Measurements from ENCODE around the gene CLC.
"Not testable (repeated sequence)": the region's sequence is repeated elsewhere in the genome, so short reads cannot be mapped to it uniquely, and the experiment has no call there.

The CLC gene

DNA sequence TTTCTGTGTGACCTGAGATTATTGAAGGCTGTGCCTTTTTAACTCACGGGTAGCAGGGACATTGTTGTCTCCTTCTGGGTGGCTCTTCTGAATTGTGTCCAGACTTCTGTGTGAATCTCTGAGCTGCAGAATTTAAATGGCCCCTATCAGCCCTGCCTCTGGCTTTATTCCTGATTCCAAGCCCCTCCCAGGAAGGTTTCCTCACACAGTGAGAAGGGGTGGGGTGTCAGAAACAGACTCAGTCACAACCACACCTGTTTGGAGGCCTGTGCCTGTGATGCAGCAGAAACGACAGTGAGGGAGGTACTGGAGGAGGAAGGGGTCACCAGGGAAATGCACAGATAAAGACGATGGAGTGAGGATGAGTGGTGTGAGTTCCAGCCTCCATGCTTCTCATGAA, at the start of gene CLC:
Gene CLC (minus strand): TSS at position 139 of the 400 bp plus-strand sequence. CDS start 77 bp downstream, at position 62.
- DNase-seq = no peak

DNA sequence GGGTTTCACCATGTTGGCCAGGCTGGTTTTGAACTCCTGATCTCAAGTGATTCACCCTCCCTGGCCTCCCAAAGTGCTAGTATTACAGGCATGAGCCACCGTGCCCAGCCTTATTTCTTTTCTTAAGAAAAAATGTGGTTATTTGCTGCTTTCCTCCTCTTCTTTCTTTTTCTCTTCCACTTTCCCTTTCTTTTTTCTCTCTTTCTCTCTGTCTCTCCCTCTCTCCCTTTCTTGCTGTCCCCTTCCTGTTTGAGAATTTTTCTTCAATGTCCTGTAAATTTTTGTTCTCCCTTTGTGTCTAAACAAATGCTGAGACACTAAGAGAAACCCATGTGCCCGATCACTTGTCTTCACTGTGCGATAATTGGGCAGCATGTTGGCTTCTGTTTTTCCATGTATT, 43.1 kb upstream of the CLC start:
- DNase-seq = no peak

DNA sequence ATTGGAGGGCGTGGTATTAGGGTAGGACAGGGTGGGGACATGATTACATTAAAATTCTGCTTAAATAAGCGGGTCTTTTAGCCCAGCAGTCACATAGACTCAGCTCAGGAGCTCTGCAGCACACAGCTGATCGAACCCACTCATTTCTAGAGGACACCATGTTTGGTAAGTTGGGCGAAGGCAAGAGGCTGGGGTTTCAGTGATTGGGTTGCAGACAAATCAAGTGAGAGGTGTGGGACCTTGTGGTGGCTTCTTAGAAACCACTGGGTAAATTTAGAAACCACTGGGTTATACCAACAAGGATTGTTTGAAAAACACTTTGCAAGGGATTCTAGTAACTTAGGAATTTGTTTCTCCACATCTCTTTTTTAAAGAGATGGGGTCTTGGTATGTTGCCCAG, 40.9 kb upstream of the CLC start, which contains the start of gene LEUTX:
Gene LEUTX (plus strand): TSS at position 92 of the 400 bp plus-strand sequence. CDS start 67 bp downstream, at position 159.
- no peak for DNase-seq

DNA sequence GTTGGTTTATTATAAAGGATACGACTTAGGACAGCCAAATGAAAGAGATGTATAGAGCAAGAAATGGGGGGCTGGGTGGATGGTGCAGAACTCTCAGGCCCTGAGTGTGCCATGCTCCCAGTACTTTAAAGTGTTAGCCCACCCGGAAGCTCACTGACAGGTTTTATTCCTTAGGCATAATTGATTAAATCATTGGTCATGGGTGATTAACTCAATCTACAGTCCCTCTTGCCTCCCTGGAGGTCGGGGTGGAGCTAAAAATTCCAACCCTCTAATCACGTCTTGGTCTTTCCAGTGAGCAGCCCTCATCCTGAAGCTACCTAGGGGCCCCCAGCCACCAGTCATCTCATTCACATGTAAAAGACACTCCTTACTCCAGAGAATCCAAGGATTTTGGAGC, 31.0 kb upstream of the CLC start:
- DNase-seq = no peak

DNA sequence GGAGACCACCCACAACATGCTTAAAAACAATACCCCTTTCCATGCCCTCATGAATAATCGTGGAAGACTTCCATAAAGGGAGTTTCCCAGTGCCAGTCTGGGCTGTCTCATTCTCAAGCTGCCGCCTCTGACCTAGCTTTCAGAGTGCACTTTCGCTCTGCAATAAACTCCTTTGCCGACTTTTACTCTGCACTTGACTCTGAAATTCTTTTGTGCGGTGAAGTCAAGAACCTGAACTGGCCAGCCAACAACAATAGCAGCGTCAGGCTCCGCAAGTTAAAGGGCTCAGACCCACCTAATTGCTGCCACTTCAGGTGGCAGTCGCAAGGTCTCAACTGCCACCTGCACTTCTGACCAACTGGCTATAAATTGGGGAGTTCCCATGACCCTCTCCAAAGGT, 30.5 kb upstream of the CLC start:
- no peak for DNase-seq

DNA sequence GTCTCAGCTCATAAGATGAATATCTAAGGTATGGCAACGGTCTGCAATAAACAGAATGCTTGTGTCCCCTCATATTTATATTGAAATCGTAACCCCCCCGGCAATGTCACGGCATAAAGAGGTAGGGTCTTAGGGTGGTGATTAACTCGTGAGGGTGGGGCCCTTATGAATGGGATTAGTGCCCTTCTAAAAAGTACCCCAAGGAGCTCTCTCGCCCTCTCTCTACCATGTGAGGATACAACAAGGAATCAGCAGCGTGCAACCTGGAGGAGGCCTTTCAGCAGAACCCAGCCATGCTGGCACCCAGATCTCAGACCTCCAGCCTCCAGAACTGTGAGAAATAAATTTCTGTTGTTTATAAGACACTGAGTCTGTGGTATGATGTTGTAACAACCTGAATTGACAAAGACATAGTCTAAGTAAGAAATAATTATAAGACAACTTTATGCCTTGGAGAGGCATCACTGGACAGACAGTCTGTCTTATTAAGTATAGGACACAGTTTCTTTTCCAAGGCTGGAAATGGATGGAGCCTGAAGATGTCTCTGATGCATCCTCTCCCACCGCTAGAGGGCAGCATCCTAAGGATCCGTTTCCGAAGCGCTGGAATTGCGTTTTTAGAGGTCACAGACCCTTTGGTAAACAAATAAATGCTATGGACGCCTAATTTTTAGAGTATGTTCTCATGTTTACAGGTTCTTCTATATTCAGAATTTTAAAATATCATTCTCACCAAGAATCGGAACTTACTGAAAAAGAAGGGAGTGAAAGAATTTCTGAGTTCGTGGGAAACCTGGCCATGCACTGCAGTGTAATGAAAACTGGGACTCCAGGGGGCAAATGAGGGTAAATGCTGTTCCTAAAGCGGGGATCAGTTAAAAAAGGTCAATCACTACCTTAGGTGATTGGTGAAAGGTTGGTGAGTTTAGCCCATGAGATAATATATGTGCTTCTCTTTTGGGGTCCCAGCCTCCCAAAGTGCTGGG, 27.6 kb upstream of the CLC start:
- no peak for DNase-seq

DNA sequence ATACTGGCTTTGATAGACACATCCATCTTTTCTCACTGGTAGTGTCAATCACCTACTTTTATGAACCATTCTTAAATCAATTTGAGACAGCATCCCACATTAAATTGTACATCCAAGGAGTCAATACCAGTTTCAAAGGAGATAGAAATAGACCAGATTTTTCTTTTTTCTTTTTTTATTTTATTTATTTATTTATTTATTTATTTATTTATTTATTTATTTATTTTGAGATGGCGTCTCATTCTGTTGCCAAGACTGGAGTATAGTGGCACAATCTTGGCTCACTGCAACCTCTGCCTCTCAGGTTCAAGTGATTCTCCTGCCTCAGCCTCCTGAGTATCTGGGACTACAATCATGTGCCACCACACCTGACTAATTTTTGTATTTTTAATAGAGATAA, 24.0 kb upstream of the CLC start:
- not testable (repeated sequence) for DNase-seq

DNA sequence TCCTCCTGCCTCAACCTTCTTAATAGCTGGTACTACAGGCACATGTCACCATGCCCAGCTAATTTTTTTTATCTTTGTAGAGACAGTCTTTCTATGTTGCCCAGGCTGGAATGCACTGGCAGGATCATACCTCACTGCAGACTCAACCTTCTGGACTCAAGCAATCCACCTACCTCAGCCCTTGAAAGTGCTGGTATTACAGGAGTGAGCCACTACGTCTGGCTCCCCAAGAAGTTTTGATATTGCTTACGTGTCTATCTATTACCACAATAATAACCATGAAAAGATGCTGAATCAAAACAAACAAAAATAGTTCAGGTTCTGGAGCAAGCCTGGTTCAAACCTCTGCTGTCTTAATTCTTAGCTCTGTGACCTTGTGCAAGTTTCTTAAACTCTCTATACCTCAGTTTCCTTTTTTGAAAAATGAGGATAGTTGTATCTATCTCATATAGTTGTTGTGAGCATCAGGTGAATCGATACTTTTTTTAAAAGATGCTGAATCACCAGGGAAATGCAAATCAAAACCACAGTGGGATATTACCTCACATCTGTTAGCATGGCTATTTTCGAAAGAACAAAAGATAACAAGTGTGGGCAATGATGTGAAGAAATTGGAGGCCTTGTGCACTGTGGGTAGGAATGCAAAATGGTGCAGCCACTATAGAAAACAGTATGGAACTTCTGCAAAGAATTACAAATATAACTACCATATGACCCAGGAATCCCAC, 21.8 kb upstream of the CLC start:
- DNase-seq = no peak

DNA sequence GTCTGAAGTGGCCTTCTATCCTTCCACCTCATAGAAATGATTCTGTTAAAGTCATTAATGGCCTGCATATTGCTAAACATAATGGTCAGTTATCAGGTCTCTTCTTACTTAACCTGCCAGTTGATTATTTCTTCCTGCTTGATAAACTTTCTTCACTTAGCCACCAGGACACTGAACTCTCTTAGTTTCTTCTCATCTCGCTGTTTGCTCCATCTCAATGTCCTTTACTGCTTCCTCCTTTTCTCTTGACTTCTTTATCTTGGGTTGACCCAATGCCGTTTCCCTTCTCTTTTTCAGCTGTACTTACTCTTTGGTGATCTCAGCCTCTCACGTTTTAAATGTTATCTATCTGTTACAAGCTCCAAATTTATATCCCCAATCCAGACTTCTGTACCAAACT, 17.1 kb upstream of the CLC start:
- no peak for DNase-seq

DNA sequence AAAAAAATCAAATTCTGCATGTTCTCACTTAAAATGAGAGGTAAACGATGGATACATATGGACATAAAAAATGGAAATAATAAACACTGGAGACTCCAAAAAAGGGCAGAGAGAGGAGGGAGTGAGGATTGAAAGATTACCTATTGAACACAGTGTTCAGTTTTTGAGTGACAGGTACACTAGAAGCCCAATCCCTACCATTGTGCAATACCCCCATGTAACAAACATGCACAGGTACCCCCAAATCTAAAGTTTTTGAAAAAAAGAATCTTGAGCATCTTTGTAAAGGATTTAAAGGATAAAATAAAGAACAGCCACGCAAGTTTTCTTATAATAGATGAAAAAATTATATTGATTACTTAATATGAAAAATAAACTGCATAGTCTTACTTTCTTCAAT, 16.7 kb upstream of the CLC start:
- DNase-seq = no peak

DNA sequence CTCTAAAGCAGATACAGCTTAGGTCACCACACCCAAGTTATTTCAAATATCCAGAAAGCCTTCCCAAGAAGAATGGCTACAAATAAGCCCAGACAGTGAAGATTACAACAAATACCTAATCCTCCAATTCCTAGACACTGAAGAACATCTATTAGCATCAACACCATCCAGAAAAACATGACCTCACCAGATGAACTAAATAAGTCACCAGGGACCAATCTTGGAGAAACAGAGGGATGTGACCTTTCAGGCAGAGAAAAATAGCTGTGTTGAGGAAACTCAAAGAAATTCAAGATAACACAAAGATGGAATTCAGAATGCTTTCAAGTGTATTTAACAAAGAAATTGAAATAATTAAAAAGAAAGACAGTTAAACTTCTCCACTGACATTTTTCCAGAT, 15.0 kb upstream of the CLC start:
- no peak for DNase-seq

DNA sequence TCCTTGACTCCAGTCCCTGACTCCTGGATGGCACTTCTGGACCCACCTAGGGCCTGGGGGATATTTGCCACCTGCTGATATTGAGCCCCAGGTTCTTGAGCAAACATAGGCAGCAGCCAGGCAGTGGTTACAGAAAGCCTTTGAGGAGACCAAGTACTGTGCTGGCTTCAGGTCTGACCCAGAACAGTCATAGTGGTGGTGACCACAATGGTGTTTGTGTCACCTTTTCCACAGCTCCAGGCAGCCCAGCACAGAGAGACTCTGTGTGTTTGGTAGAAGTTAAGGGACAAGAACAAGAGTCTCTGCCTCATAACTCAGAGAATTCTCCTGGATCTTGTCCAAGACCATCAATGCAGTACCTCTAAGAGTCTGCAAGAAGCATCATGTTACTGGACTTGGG, 14.6 kb upstream of the CLC start:
- DNase-seq = no peak

DNA sequence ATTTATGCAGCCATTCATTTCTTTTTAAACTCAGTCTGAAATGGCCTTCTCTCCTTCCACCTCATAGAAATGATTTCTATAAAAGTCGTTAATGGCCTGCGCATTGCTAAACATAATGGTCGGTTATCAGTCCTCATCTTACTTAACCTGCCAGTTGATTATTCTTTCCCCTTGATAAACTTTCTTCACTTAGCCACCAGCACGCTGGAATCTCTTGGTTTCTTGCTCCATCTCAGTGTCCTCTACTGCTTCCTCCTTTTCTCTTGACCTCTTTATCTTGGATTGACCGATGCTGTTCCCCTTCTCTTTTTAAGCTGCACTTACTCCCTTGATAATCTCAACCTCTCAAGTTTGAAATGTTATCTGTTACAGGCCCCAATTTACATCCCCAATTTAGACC, 12.2 kb upstream of the CLC start:
- no peak for DNase-seq

DNA sequence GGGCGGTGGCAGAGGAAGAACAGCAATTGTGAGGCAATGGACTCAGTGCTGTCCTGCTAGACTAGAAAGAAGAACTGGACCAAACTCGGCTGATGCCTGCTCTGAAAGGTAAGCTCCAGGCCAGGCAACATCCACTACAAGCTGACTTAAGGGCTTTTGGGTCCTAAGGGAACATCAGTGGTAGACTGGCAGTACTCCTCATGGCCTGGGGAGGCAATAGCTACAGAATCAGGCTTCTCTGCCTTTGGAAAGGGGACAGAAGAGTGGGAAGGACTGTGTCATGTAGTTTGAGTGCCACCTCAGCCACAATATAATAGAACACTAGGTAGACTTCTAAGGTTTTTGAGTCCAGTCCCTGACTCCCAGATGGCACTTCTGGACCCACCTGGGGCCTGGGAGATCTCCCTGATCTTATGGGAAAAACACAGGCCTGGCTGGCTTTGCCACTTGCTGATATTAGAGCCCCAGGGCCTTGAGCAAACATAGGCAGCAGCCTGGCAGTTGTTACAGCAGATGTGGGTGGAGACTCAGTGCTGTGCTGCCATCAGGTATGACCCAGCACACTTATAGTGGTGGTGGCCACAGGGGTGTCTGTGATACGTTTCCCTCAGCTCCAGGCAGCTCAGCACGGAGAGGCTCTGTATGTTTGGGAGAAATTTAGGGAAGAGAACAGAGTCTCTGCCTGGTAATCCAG, 9.2 kb upstream of the CLC start:
- DNase-seq = no peak

DNA sequence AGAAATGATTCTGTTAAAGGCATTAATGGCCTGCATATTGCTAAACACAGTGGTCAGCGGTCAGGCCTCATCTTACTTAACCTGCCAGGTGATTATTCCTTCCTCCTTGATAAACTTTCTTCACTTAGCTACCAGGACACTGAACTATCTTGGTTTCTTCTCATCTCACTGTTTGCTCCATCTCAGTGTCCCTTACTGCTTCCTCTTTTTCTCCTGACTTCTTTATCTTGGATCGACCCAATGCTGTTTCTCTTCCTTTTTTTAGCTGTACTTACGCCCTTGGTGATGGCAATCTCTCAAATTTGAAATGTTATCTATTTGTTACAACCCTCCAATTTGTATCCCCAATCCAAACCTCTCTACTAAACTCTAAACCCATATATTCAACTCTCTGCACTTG, 7.8 kb upstream of the CLC start:
- DNase-seq = no peak

DNA sequence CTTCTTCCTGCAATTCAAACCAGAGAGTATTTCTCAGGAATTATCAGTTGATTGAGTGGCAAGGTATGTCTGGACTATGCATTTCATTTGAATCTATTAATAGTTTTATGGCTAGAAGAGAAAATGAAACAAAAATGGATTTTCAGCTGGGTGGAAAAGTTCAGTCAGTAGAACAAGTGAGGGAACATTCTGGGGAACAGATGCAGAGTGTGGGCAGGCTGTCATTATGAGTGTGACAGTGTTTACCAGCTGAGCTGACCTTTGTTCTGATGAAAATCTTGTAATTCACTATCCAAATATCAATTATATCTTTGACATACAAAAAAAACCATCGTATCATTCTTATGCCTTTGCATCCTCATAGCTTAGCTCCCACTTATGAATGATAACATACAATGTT, 2.6 kb upstream of the CLC start:
- no peak for DNase-seq

DNA sequence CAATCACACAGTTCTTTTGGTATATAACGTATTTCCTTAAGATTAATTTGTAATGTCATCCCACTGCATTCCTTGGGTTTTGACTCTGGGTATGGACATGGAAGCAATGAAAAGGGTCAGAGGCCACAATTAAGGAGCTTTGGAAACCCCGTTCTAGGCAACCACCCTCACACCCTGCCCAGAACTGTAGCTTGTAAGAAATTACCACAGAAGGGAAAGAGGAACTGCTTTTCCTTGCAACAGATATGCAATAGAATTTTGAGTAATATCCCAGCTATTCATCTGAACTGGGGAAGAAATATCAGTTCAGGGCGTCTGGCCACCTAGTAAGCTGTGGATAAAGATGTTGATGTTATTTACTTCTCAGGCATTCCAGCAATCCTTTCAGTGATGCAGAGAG, 985 bp upstream of the CLC start:
- no peak for DNase-seq

DNA sequence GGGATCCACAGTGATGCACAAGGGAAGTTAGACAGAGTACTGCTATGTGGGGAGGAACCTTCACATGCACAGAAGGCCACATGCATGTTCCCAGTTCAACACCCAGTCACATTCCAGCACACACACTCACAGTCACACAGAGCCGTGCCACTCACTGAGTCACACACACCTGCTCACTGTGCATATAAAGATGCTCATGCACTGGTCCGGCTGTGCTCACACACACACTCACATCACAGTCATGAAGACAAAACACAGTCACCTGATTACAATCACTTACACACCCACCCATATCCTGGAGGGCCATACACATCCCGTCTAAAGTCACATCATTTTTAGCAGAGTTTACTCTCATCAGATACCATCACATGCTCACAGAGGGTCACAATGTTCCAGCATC, 478 bp downstream of the CLC start:
- DNase-seq = no peak

DNA sequence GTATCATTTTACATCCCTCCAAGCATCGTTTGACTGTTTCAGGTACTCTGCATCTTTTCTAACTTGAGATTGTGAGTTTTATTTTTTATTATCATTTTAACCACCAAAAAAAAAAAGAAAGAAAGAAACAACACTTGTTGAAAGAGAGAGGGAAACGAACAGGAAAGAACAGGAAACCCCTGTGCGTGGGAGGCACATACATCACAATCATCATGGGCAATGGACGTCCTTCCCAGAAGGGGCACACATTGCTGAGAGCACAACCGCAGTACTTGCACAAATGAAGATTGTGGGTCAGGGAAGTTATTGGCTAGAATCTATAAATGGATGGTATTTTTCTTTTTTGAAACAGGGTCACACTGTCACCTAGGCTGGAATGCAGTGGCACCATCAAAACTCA, 1.7 kb downstream of the CLC start:
- no peak for DNase-seq

DNA sequence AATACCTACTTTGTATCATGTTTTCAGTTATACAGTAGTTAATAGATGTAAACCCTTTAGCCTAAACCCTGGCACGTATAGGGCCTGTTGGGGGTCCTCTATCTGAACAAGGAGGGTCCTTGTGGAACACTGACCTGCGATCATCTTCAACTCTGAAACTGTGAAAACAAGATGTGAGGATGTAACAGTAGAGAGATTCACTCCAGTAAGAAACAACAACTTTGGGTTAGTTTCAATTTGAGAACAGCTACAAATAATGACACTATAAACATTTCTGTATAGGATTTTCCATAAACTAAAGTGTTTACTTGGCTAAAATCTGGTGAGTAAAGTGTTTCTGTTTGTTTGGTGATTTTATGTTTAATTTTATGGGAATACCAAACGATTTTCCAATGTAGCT, 2.1 kb downstream of the CLC start:
- no peak for DNase-seq

DNA sequence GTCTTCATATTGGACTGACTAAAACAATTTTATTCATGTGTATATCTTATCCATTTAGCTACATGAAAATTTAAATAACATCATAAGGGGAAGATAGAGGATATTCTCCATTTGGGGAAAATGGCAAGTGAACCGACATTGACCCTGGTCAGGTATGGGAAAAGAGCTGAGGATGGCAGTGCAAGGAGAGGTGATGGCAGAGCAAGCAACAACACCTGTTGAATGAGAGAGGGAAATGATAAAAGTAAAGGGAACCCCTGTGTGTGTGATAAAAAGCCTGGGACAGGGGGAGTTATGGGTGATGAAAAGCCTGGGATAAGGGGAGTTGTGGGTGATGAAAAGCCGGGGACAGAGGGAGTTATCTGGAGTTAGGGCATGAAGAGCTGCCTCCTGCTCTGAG, 4.0 kb downstream of the CLC start:
- no peak for DNase-seq

DNA sequence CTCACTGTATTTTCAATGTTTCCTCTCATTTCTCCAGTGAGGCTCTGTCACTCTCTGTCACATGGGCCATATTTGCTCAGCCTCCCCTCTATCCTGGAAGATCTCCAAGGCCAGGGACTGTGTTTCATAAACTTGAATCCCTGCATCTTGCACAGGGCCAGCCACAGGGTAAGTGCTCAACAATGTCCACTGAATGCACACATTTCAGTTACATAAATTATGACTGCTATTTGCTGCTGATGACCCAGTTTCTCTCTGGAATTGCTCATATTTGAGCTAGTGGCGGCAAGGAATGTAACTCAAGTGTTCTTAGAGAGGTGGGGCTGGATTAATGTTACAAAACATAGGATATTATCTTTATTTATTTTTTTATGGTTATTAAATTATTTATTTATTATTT, 6.1 kb downstream of the CLC start:
- no peak for DNase-seq

DNA sequence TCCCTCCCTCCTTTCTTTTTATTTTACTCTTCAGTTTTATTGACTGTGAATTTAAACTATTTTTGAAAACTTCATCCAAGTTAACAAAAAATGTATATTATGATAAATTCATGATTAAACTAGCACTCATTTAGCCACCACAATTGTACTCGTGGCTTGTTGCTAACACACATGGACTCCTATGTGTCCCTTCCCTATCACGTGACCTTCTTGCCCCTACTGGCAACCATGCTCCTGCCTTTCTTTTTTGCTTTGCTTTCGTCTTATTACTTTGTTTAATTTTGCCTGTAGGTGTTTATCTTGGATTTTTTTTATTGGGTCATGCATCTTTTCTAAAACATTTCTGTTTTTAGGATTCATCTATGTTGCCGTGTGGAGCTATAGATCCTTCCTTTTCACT, 8.2 kb downstream of the CLC start:
- no peak for DNase-seq

DNA sequence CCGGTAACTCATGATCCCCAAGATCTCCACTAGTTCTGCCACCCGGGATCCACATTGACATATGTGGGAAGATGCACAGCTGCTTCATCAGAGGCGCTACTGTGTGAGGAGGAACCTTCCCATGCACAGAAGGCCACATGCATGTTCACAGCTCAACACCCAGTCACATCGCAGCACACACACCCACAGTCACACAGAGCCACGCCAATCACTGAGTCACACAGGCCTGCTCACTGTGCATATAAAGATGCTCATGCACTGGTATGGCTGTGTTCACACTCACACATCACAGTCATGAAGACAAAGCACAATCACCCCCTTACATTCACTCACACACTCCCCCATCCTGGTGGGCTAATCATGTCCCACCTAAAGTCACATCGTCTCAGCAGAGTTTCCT, 9.8 kb downstream of the CLC start:
- no peak for DNase-seq
